Measurements from ENCODE around the gene UBE2I.

UBE2I gene

GRCh38 chr16:1277151-1277598, 32.3 kb upstream of the UBE2I start:
- no peak for DNase-seq (ENCODE audit: low read depth in 1 of 2, low spot score in 1 of 2)

DNA sequence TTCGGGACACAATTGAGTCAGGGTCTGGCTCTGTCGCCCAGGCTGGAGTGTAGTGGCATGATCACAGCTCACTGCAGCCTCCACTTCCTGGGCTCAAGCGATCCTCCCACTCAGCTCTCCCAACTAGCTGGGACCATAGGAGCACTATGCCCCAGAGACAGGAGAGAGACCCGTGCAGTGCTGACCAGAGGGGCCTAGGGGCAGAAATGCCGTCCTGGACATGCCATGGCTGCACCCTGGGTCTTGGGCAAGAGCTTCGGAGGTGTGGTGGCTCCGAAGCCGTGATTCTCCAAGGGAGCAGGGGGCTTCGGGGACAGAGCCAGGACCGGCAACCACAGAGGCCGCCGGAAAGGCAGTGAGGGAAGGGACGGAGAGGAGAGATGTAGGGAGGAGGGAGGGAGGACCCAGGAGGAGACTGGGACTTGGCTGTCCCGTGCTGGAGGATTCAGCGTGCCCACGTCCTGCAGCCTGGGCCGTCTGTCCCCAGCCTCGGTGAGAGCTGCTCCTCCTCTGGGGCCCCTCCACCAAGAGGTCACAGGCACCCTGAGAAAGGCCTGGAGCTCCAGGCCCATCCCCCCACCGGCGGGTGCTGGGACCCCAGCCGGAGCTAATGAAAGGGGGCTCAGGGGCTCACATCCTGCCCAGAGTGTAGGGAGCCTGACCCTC, 31.7 kb upstream of the UBE2I start:
- DNase-seq (ENCODE audit: low read depth in 1 of 2, low spot score in 1 of 2): no peak

- DNase-seq (ENCODE audit: low read depth in 1 of 2, low spot score in 1 of 2): no peak
These were observed 31.0 kb upstream of the UBE2I start for GRCh38 chr16:1278477-1278876.

DNA sequence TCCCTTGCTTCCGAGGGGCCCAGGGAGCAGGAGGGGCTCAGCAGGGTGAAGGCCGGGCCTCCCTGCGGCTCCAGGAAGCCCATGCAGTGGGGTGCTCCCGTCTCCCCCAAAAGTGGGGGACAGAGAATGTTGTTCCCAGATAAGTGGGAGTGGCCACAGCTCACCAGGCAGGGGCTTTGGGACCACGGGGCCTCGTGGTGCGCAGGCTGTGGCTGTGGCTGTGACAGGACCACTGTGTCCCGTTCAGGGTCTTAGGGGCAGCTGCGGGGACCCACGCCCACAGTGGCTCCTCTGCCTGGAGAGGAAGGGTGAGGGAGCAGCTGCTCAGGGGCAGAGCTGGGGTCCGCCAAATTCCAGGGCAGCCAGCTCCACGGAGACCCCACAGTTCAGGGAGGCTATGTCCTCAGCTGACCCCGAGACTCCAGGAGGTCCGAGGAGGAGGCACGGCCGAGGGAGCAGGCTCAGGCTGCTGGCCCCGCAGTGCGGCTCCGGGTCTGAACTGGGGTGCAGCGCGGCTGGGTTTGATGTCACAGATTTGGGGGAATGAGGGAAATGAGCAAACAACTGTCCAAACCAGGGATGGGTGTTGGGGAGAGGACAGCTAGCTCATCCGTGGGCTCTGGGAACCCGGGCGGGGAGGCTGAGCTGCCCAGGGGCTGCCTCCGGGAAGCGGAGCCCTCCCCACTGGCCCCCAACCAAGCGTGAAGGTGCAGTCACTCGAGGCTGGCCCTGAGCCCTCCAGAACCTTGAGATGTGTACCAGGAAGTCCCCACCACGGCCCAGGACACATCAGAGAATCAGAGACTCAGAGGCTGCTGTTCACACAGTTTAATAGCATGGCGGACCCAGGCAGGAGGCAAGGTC, 30.1 kb upstream of the UBE2I start:
- DNase-seq (ENCODE audit: low read depth in 1 of 2, low spot score in 1 of 2): no peak

DNA sequence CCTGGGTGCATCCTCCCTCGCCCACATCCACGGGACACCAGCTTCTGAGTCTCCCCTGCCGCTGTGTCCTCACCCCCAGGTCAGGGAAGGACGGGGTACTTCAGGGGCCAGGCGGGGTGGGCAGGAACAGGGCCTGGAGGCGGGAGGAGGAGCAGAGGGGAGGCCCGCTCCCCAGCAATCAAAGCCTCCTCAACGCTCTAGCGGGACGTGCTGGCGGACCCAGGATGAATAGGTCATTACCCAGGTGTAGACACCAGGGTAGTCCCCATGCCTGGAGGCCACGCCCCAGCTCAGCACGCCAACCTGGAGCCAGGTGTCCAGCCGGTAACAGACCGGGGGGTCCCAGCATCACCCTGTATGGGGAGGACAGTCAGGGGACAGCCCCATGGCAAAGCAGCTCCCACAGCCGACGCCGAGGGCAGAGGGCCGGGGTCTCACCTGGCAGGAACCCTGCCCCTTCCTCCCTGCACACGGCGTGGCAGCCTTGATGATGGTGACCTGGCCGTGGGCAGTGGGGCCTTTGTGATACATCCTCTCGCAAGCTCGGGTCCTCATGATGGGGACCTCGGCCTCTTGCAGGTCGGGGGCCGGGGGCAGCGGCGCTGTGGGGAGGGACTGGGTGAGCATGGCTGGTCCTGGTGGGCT, 29.4 kb upstream of the UBE2I start:
- no peak for DNase-seq (ENCODE audit: low read depth in 1 of 2, low spot score in 1 of 2)

DNA sequence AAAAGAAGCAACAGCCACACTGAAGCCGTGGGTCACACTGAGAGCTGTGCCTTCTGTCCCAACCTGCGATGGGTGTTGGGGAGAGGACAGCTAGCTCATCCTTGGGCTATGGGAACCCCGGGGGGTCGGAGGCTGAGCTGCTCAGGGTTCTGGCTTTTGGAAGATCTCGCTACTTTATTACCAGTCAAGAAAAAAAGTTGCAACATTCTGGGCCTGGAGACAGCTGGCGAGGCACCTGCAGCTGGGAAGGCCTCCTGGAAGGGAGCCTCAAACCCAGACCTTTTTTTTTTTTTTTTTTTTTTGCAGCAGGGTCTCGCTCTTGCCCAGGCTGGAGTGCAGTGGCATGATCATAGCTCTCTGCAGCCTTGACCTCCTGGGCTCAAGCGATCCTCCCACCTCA, 28.7 kb upstream of the UBE2I start:
- no peak for DNase-seq (ENCODE audit: low read depth in 1 of 2, low spot score in 1 of 2)

GRCh38 chr16:1281517-1281916, 27.9 kb upstream of the UBE2I start:
- no peak for DNase-seq (ENCODE audit: low read depth in 1 of 2, low spot score in 1 of 2)

DNA sequence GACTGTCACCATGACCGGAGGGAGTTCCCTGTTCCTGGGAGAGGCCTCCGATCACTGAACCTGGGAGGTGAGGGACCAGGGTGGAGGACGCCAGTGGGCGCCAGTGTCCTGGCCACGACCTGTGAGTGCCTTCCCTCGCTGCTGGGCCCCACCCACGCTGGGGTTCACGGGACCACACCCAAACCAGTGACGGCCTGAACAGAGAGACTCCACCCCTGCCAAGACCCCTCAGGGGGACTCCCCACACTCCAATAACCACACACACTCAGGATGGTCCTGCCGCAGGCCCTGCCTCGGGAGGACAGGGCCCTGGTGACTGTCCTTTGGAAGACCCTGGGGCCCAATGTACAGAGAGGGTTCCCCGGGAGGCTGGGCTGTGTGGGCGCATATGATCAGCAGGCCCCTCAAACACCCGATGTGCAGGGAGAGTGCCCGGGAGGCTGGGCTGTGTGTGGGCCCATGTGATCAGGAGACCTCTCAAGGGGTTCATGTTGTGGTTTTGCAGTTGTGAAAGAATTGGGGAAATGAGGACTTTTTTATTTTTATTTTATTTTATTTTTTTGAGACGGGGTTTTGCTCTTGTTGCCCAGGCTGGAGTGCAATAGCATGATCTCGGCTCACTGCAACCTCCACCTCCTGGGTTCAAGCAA, 27.0 kb upstream of the UBE2I start:
- DNase-seq (ENCODE audit: low read depth in 1 of 2, low spot score in 1 of 2): no peak

DNA sequence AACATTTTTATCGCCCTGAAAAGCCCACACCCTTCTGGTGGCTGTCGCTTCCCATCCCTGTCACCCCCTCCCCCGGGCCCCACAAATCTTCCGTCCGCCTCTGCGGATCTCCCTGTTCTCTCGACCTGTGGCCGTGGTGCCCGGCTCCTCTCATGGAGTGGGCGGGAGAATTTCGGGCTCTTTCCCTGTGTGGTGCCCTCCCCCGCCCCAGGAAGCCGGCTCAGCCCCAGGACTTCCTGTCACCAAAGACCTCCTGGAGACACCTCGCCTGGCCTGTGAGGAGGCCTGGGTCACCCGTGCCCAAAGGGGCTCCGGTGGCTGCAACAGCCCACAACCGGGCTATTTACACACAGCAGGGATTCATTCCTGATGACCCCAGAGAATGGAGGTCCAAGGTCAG, 26.1 kb upstream of the UBE2I start:
- DNase-seq (ENCODE audit: low read depth in 1 of 2, low spot score in 1 of 2): no peak

GRCh38 chr16:1283996-1284616, 25.3 kb upstream of the UBE2I start:
- no peak for DNase-seq (ENCODE audit: low read depth in 1 of 2, low spot score in 1 of 2)

- no peak for DNase-seq (ENCODE audit: low read depth in 1 of 2, low spot score in 1 of 2)
These were observed 23.5 kb upstream of the UBE2I start for GRCh38 chr16:1285669-1286512.

DNA sequence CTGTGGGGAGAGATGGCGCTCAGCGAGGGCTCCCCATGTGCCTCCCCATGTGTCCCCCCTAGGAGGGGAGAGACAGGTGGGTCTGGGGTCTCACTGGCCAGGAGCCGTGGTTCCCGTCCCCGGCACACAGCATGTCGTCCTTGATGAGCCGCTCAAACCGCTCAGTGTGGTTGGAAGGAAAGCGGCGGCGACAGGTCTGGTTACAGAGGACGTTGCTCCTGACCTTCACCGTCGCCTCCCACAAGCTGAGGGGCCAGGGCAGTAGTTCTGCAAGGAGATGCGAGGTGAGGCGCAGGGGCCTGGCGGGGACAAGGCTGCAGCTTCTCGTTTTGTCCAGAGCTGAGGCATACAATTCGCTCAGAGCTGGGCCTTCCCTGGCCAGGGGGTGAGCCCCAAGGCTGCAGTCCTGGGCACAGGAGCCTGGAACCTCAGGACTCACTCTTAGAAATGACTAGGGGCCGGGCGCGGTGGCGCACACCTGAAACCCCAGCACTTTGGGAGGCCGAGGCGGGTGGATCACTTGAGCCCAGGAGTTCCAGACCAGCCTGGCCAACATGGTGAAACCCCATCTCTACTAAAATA, 22.8 kb upstream of the UBE2I start:
- no peak for DNase-seq (ENCODE audit: low read depth in 1 of 2, low spot score in 1 of 2)

DNA sequence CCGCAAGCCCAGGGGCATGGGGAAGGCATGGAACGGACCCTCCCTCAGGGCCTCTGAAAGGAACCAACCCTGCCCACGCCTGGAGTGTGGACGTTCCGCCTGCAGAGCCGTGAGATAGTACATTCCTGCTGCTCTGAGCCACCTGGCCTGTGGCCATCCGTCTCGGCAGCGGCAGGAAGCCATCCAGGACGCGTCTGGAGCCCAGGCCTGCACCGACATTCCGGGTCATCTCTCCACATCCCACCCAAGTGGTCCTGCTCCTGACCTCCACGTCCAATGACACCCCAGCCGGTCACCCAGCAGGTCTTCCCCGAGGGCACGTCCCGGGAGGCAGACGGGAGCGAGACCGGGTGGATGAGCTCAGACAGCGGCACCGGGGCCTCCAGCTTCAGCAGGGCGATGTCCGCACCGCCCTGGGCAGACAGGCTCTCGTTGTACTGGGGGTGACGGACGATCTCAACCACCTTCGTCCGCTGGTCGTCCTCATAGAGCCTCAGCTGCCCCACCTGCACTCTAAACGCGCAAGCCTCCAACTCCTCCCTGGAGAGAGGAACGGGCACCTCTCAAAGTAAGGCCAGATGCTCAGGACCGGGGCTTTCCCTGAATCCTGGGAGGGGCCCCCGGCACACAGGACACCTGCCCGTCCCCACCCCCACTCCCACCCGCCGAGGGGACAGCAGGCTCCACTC, 21.3 kb upstream of the UBE2I start:
- no peak for DNase-seq (ENCODE audit: low read depth in 1 of 2, low spot score in 1 of 2)

GRCh38 chr16:1288813-1289476, 20.5 kb upstream of the UBE2I start:
- DNase-seq (ENCODE audit: low read depth in 1 of 2, low spot score in 1 of 2): no peak

GRCh38 chr16:1289477-1289866, 20.0 kb upstream of the UBE2I start:
- DNase-seq (ENCODE audit: low read depth in 1 of 2, low spot score in 1 of 2): no peak

DNA sequence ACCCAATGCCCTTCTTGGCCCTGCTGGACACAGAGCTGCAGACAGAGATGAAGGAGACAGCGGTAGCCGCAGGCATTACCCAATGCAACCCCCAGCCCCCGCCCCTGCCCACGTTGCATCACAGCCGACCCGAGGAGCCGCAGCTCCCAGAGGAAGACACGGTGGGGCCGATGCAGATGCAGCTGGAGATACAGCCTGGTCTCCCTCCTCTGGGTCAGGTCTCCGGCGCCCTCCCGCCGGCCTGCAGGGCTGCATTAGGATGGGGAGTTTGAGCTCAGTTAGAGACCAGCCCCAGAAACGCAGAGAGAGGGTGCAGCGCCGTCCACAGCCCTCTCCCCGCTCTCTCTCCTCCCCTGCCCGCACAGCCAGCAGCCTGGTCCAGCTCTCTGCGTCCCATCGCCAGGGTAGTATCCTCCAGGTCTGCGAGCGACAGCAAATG, 19.4 kb upstream of the UBE2I start:
- no peak for DNase-seq (ENCODE audit: low read depth in 1 of 2, low spot score in 1 of 2)

DNA sequence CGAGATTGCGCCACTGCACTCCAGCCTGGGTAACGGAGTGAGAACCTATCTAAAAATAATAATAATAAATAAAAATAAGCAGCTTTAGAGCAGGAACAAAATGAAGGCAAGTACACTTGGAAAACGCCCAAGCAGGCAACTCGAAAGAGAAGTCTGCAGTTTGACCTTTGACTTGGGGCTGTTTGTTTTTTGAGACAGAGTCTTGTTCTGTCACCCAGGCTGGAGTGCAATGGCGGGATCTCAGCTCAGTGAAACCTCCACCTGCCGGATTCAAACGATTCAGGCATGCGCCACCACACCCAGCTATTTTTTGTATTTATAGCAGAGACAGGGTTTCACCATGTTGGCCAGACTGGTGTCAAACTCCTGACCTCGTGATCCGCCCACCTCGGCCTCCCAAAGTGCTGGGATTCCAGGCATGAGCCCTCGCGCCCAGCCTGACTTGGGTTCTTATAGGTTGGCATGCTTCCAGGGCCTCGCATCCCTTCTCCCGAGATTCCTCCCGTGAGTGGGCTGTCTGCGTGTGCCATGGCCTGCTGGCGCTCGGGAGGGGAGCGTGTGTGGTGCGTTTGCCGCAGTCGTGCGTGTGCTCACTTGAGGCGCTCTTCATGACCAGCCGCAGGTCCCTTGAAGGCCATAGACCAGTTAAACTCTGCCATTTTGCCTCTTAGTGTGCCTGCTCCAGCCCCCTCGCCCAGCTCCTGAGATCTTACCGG, 18.4 kb upstream of the UBE2I start:
- no peak for DNase-seq (ENCODE audit: low read depth in 1 of 2, low spot score in 1 of 2)

DNA sequence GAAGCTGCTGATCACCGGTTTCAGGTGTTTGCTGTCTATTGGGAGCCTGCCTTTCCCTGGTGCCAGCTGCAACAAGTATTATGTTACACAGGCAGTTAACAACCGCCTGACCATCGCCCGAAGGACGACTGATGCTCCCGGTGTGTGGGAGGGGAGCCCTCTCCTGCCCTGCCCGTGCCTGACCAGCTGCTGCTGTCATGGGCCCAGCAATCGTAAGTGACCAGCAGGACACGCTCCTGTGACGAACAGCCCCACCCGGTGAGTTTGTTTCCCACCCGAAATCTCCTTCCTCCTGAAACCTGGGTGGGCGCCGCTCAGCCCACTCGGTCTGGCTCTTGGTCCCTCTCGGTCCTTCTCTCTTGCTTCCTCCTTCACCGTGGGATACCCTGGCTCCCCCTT, 17.9 kb upstream of the UBE2I start:
- no peak for DNase-seq (ENCODE audit: low read depth in 1 of 2, low spot score in 1 of 2)

Data from activated CD4-positive, alpha-beta T cell treated with anti-CD3 and anti-CD28 coated beads, Interleukin-2, amount 50 U/mL, for 24 hours (primary cell).